IPS DF 6.9 (cell line): ENCODE measurements around the gene UBE2D2.
"Not testable (repeated sequence)": the region's sequence is repeated elsewhere in the genome, so short reads cannot be mapped to it uniquely, and the experiment has no call there.

Experiments used
- DNase-seq: peaks from one replicate; pipeline ENCODE4 v3.0.0-alpha.2; 2013; ENCODE audit warnings: low read depth, low spot score
- H3K27ac ChIP-seq: one replicate; pipeline ENCODE4 v1.5.1; 2013; ENCODE audit warnings: low read length, control low read depth
- H3K27me3 ChIP-seq: 2 replicates; pipeline ENCODE4 v1.6.1; 2013; ENCODE audit warnings: mild to moderate bottlenecking, low read length; ENCODE audit not compliant: control insufficient read depth, insufficient read depth
- H3K36me3 ChIP-seq: 2 replicates; pipeline ENCODE4 v1.6.1; 2013; ENCODE audit warnings: low read length; ENCODE audit not compliant: control insufficient read depth, insufficient read depth
- H3K4me1 ChIP-seq: 2 replicates; pipeline ENCODE4 v1.6.1; 2013; ENCODE audit warnings: low read length; ENCODE audit not compliant: control insufficient read depth, insufficient read depth
- H3K4me3 ChIP-seq: 2 replicates; pipeline ENCODE4 v1.5.1; 2013; ENCODE audit warnings: mild to moderate bottlenecking, low read length
- H3K9me3 ChIP-seq: 2 replicates; pipeline ENCODE4 v1.6.1; 2013; ENCODE audit warnings: low read length, inconsistent platforms; ENCODE audit not compliant: control insufficient read depth, insufficient read depth
- WGBS: extraction: QIAGEN DNeasy Blood & Tissue Kit; methylation state at CpG from one replicate; pipeline ENCODE4 v1.1.7; 2013; ENCODE audit warnings: mixed read lengths, missing lambda C conversion rate; ENCODE audit not compliant: insufficient read length, insufficient coverage; 5-methylcytosine and 5-hydroxymethylcytosine counted together

UBE2D2 gene

GRCh38 chr5:139550051-139550872, 10.9 kb upstream of the UBE2D2 start:
- H3K4me1 ChIP-seq, H3K27me3 ChIP-seq, H3K9me3 ChIP-seq, H3K36me3 ChIP-seq, H3K4me3 ChIP-seq, DNase-seq, H3K27ac ChIP-seq: not testable (repeated sequence)
- WGBS, result no CpG with 5 or more reads among the region's 12 CpGs

DNA sequence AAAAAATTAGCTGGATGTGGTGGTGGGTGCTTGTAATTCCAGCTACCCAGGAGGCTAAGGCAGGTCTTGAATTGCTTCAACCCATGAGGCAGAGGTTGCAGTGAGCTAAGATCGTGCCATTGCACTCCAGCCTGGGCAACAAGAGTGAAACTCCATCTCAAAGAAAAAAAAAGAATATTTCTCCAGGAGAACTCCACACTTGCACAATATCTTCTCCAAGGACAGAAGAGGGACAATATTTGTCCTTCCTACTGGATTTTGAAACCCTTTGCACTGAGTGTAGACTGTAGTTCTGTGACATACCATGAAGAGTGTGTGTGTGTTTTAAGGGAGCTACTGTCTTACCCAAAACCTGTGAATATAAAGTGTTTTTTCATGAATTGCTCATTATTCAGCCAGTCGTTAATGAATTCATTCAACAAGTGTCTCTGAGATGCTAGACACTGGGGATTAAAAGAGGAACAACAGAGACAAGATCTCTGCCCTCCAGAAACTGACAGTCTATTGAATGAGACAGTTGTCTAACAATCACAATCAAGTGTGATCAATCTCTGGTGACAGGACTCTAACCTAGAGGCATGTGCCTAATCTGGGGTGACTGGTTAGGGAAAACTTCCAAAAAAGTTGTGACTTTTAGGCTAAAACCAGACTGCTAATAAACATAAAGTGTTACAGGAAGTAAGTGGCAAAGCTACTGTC, 9.8 kb upstream of the UBE2D2 start:
- Histone ChIP-seq H3K27me3 (no peaks in the 10 kb centered on the region), H3K4me3 (no peak overlapping the region), H3K27ac (no peak overlapping the region), H3K36me3 (no peaks in the 10 kb centered on the region; the same call in 1 of the 2 replicates), H3K4me1 (no peaks in the 10 kb centered on the region; the same call in 1 of the 2 replicates), H3K9me3 (peaks cover 2% of the 10 kb centered on the region; the same call in 1 of the 2 replicates)
- WGBS, result no CpG with 5 or more reads among the region's 2 CpGs
- DNase-seq, result no peak

DNA sequence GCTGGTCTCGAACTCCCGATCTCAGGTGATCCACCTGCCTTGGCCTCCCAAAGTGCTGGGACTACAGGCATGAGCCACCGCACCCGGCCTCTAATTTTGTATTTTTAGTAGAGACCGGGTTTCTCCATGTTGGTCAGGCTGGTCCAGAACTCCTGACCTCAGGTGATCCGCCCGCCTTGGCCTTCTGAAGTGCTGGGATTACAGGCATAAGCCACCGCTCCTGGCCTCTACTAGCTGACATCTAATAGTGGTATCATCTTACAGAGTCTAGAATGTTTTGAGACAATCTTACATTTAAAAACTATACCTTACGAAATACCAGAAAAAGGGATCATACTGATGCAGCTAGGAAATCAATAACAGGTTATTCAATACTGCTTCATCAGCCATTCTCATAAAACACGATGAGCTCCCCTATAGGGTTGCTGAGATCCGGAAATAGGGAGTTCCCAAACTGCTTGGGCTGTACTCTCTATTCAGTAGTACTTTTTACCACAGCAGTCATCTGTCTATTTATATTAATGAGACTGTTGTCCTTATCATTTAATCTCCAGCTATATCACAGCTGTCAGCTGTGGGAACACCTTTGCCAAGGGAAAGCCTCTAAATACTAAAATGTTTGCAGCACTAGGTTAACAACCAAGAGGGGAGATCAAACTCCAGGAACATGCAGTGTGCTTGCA, 8.1 kb upstream of the UBE2D2 start:
- no peaks in the 10 kb centered on the region for H3K27me3 ChIP-seq
- H3K9me3 ChIP-seq, result peaks cover 2% of the 10 kb centered on the region; the same call in 1 of the 2 replicates
- no peaks in the 10 kb centered on the region; the same call in 1 of the 2 replicates for H3K36me3 ChIP-seq
- no peak overlapping the region for H3K27ac ChIP-seq
- no peaks in the 10 kb centered on the region; the same call in 1 of the 2 replicates for H3K4me1 ChIP-seq
- no peak for DNase-seq
- no CpG with 5 or more reads among the region's 11 CpGs for WGBS
- no peak overlapping the region for H3K4me3 ChIP-seq

DNA sequence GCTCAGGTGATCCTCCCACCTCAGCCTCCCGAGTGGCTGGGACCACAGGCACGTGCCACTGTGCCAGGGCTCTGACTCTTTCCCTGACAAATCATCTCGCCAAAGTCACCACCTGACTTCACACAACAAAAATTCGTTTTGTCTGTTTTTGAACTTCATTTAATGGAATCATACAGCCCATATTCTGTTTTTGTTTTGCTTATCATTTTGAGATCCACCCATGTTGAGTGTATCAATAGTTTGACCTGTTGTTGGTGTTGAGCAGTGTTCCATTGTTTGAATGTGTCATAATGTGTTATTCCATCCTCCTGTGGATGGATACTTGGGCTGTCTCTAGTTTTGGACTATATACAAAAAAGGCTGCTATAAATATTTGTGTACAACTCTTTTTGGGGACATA, 6.9 kb upstream of the UBE2D2 start:
- H3K4me3 ChIP-seq, result no peak overlapping the region
- no peak overlapping the region for H3K27ac ChIP-seq
- H3K27me3 ChIP-seq, result no peaks in the 10 kb centered on the region
- H3K4me1 ChIP-seq, result no peaks in the 10 kb centered on the region; the same call in 1 of the 2 replicates
- no CpG with 5 or more reads among the region's 4 CpGs for WGBS
- peaks cover 2% of the 10 kb centered on the region; the same call in 1 of the 2 replicates for H3K9me3 ChIP-seq
- DNase-seq, result no peak
- no peaks in the 10 kb centered on the region; the same call in 1 of the 2 replicates for H3K36me3 ChIP-seq

- no peaks in the 10 kb centered on the region for H3K9me3 ChIP-seq
- H3K4me1 ChIP-seq, result no peaks in the 10 kb centered on the region; the same call in 1 of the 2 replicates
- no peaks in the 10 kb centered on the region for H3K27me3 ChIP-seq
- no peak for DNase-seq
- H3K4me3 ChIP-seq, result no peak overlapping the region
- H3K27ac ChIP-seq, result no peak overlapping the region
- H3K36me3 ChIP-seq, result no peaks in the 10 kb centered on the region
- no CpG with 5 or more reads among the region's 2 CpGs for WGBS
Measured at GRCh38 chr5:139557811-139558210, 3.3 kb upstream of the UBE2D2 start.

GRCh38 chr5:139561655-139562451, 714 bp downstream of the UBE2D2 start:
- WGBS, result no CpG with 5 or more reads among the region's 57 CpGs
- DNase-seq, result no peak

GRCh38 chr5:139562847-139563246, 1.7 kb downstream of the UBE2D2 start:
- Histone ChIP-seq H3K9me3 (no peaks in the 10 kb centered on the region), H3K27me3 (no peaks in the 10 kb centered on the region), H3K36me3 (no peaks in the 10 kb centered on the region), H3K4me3 (no peak overlapping the region), H3K4me1 (no peaks in the 10 kb centered on the region), H3K27ac (no peak overlapping the region)
- no peak for DNase-seq
- no CpG with 5 or more reads among the region's 5 CpGs for WGBS

More at GRCh38 chr5:139561655-139562451, 714 bp downstream of the UBE2D2 start:
- H3K27ac ChIP-seq, result no peak overlapping the region
- no peaks in the 10 kb centered on the region for H3K9me3 ChIP-seq
- H3K27me3 ChIP-seq, result no peaks in the 10 kb centered on the region
- H3K4me1 ChIP-seq, result no peaks in the 10 kb centered on the region
- H3K36me3 ChIP-seq, result no peaks in the 10 kb centered on the region
- peak overlapping the region; percentile 95 for H3K4me3 ChIP-seq

- Histone ChIP-seq H3K4me3 (no peak overlapping the region), H3K27ac (no peak overlapping the region), H3K27me3 (no peaks in the 10 kb centered on the region), H3K36me3 (no peaks in the 10 kb centered on the region), H3K9me3 (no peaks in the 10 kb centered on the region), H3K4me1 (no peaks in the 10 kb centered on the region)
- no peak for DNase-seq
- WGBS, result no CpG with 5 or more reads among the region's 6 CpGs
Measured at GRCh38 chr5:139565411-139566305, 4.5 kb downstream of the UBE2D2 start.

DNA sequence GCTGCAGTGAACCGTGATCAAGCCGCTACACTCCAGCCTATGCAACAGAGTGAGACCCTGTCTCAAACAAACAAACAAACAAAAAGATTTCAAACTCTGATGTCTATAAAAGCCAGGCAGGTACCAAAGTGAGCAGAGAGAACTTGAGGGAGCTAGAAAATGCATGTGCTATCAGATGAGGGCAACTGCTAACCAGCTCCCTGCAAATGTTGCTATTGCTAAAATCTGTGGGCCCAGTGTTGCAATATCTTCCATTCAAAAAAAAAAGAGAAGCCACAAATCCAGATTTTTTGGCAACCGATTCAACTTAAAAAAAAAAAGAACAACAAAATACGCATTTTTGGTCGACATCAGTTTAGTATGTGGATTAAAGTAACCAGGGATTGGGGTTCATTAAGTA, 5.5 kb downstream of the UBE2D2 start:
- Histone ChIP-seq H3K27ac (no peak overlapping the region), H3K4me3 (no peak overlapping the region), H3K9me3 (no peaks in the 10 kb centered on the region), H3K4me1 (no peaks in the 10 kb centered on the region), H3K36me3 (no peaks in the 10 kb centered on the region), H3K27me3 (no peaks in the 10 kb centered on the region)
- no CpG with 5 or more reads among the region's 5 CpGs for WGBS
- no peak for DNase-seq
